Left colon (tissue), 2 donors: Measurements from ENCODE around the gene MARCHF7. TPM values are rescaled to one million over a fixed set of nuclear protein-coding genes. Genes with fewer than 3 reads are reported as not detected.
A peak's percentile ranks its signal among the peaks of the same experiment; 100 is the strongest.
"Not testable (repeated sequence)": the region's sequence is repeated elsewhere in the genome, so short reads cannot be mapped to it uniquely, and the experiment has no call there.

Experiments used
- ATAC-seq: fragments of 200-7000 bp; cut with Tn5 transposase; one replicate; pipeline ENCODE4 v1.9.1; 2020; ENCODE audit warnings: mild to moderate bottlenecking, moderate library complexity
- DNase-seq, 2 donors: peaks; one replicate each; pipeline ENCODE4 v3.0.0-alpha.2; 2020
- intact Hi-C, 2 donors: fragments of 100-400 bp; cut with DNase I in 1 of 2; cut with micrococcal nuclease in 1 of 2; formaldehyde crosslinking; loops; one replicate each; pipeline versions ENCODE4 v1.11.2 to v1.14.0; 2022; cut with DNase I, micrococcal nuclease
- long read RNA-seq: library from polyadenylated mRNA; unstranded; transcript quantifications from one replicate; pipeline ENCODE4 v2.0.0, GENCODE V29; 2021
- total RNA-seq, 2 donors: library from RNA; stranded (reverse); fragmentation: NEBNext Ultra II Directional; extraction: Animal tissue kit (Norgen Biotek cat#: 25700); gene quantifications; one replicate each; pipeline ENCODE4 v1.2.1, GENCODE V29; 2021
- donor health status: DM: no; HTN: no; CAD: no.
- donor health status: DM: yes; HTN: yes; CAD: no.

The MARCHF7 gene
- total RNA-seq = 10 to 100 TPM; 56.5 to 73.3 TPM
- long read RNA-seq, full-length matches to known transcripts = 21 of 79 reads
- long read RNA-seq, partial matches to known transcripts = 14 of 79 reads
- long read RNA-seq, other reads (novel, unspliced or antisense) = 44 of 79 reads

GRCh38 chr2:159712143-159712928 is at the start of gene MARCHF7:
TSS of gene MARCHF7 (plus strand) at chr2:159712506. CDS start at chr2:159729023, 16,517 bp downstream.
- intact Hi-C loops = loop anchor here in 1 of 2 donors (5.0 kb wide), 1 partner anchor 100 kb away; no protein-coding TSS in a partner anchor
- ATAC-seq = peak; percentile 95
- peak; percentile 96 to 97 for DNase-seq

GRCh38 chr2:159667423-159667822 is 44.9 kb upstream of the MARCHF7 start:
- DNase-seq, intact Hi-C loops, ATAC-seq: not testable (repeated sequence)

- intact Hi-C loops = no loop called here
- ATAC-seq (no peak), DNase-seq (no peak)
Observed at GRCh38 chr2:159671047-159671446, 41.3 kb upstream of the MARCHF7 start.

GRCh38 chr2:159677654-159678053 is 34.7 kb upstream of the MARCHF7 start:
- intact Hi-C loops = no loop called here
- ATAC-seq = no peak
- no peak for DNase-seq

GRCh38 chr2:159680692-159681091 is 31.6 kb upstream of the MARCHF7 start:
- ATAC-seq (no peak), DNase-seq (no peak)
- intact Hi-C loops = no loop called here

GRCh38 chr2:159683817-159684216 is 28.5 kb upstream of the MARCHF7 start:
- intact Hi-C loops = no loop called here
- DNase-seq (no peak), ATAC-seq (no peak)

- DNase-seq (no peak), ATAC-seq (no peak)
- intact Hi-C loops = no loop called here
Observed at GRCh38 chr2:159684796-159685195, 27.5 kb upstream of the MARCHF7 start.

GRCh38 chr2:159694500-159695040 is 17.7 kb upstream of the MARCHF7 start:
- intact Hi-C loops = no loop called here
- ATAC-seq (no peak), DNase-seq (no peak)

- intact Hi-C loops = no loop called here
- DNase-seq (no peak), ATAC-seq (no peak)
Observed at GRCh38 chr2:159695795-159696448, 16.4 kb upstream of the MARCHF7 start.

GRCh38 chr2:159703491-159703890 is 8.8 kb upstream of the MARCHF7 start:
- intact Hi-C loops = no loop called here
- DNase-seq = no peak
- no peak for ATAC-seq

- DNase-seq (no peak), ATAC-seq (peak; percentile 63)
- intact Hi-C loops = no loop called here
Observed at GRCh38 chr2:159706385-159706980, 5.8 kb upstream of the MARCHF7 start.

GRCh38 chr2:159708066-159708760 is 4.1 kb upstream of the MARCHF7 start:
- intact Hi-C loops = no loop called here
- DNase-seq = no peak
- ATAC-seq = no peak

- DNase-seq (no peak), ATAC-seq (no peak)
- intact Hi-C loops = loop anchor here in 1 of 2 donors (5.0 kb wide), 1 partner anchor 98 kb away; no protein-coding TSS in a partner anchor
Observed at GRCh38 chr2:159710601-159711180, 1.6 kb upstream of the MARCHF7 start.

GRCh38 chr2:159711562-159712142 is 654 bp upstream of the MARCHF7 start:
- intact Hi-C loops = loop anchor here in 1 of 2 donors (5.0 kb wide), 1 partner anchor 99 kb away; no protein-coding TSS in a partner anchor
- no peak for DNase-seq
- no peak for ATAC-seq

GRCh38 chr2:159712929-159713420 is 669 bp downstream of the MARCHF7 start:
- intact Hi-C loops = loop anchor here in 1 of 2 donors (5.0 kb wide), 1 partner anchor 101 kb away; no protein-coding TSS in a partner anchor
- ATAC-seq = peak; percentile 32

GRCh38 chr2:159713631-159714246 is 1.4 kb downstream of the MARCHF7 start:
- intact Hi-C loops = loop anchor here in 1 of 2 donors (5.0 kb wide), 1 partner anchor 101 kb away; no protein-coding TSS in a partner anchor
- ATAC-seq (no peak), DNase-seq (no peak)

More at GRCh38 chr2:159712929-159713420, 669 bp downstream of the MARCHF7 start:
- no peak for DNase-seq
